ENCODE data around the gene PRRX2.

The PRRX2 gene

GRCh38 chr9:129671065-129671464 is 5.6 kb downstream of the PRRX2 start:
- Histone ChIP-seq H3F3A (ENCODE audit: control insufficient read depth, insufficient read depth) (no peaks in the 10 kb centered on the region), H4K20me1 (ENCODE audit: control insufficient read depth, insufficient read depth, low read depth, low read length) (no peaks in the 10 kb centered on the region), H3K36me3 (ENCODE audit: control insufficient read depth, low read length) (no peaks in the 10 kb centered on the region), H3K4me1 (ENCODE audit: control insufficient read depth, low read length) (no peaks in the 10 kb centered on the region), H3K9me3 (ENCODE audit: control insufficient read depth, insufficient read depth, low read length) (no peaks in the 10 kb centered on the region), H3K4me3 (ENCODE audit: low read length) (no peak overlapping the region), H3K27me3 (ENCODE audit: control insufficient read depth, low read length) (no peaks in the 10 kb centered on the region), H3K27ac (ENCODE audit: low read depth, low read length) (no peak overlapping the region), H3K4me2 (ENCODE audit: low read length) (no peak overlapping the region), H3K9me2 (replicated peaks; ENCODE audit: control insufficient read depth, low read length) (no peaks in the 10 kb centered on the region), H3K79me2 (ENCODE audit: control insufficient read depth, low read length) (no peaks in the 10 kb centered on the region)
- no peak for TF ChIP-seq CTCF (IDR thresholded peaks at IDR 0.05; ENCODE audit: low read depth, low read length, poor library complexity, severe bottlenecking)
- no peak for TF ChIP-seq EZH2phosphoT487 (IDR thresholded peaks at IDR 0.05; ENCODE audit: borderline replicate concordance, low read length)

- H3K36me3 ChIP-seq (ENCODE audit: control insufficient read depth, low read length) = no peaks in the 10 kb centered on the region
- TF ChIP-seq CTCF (IDR thresholded peaks at IDR 0.05; ENCODE audit: low read depth, low read length, poor library complexity, severe bottlenecking) (no peak), EZH2phosphoT487 (IDR thresholded peaks at IDR 0.05; ENCODE audit: borderline replicate concordance, low read length) (no peak)
- no peaks in the 10 kb centered on the region for H3K79me2 ChIP-seq (ENCODE audit: control insufficient read depth, low read length)
- no peaks in the 10 kb centered on the region for H3K9me2 ChIP-seq (replicated peaks; ENCODE audit: control insufficient read depth, low read length)
- H3K4me2 ChIP-seq (ENCODE audit: low read length) = no peak overlapping the region
- H3K9me3 ChIP-seq (ENCODE audit: control insufficient read depth, insufficient read depth, low read length) = no peaks in the 10 kb centered on the region
- H3K4me1 ChIP-seq (ENCODE audit: control insufficient read depth, low read length) = no peaks in the 10 kb centered on the region
- no peaks in the 10 kb centered on the region for H3K27me3 ChIP-seq (ENCODE audit: control insufficient read depth, low read length)
- H3F3A ChIP-seq (ENCODE audit: control insufficient read depth, insufficient read depth) = no peaks in the 10 kb centered on the region
- H3K27ac ChIP-seq (ENCODE audit: low read depth, low read length) = no peak overlapping the region
- H4K20me1 ChIP-seq (ENCODE audit: control insufficient read depth, insufficient read depth, low read depth, low read length) = no peaks in the 10 kb centered on the region
- no peak overlapping the region for H3K4me3 ChIP-seq (ENCODE audit: low read length)
Measured at GRCh38 chr9:129671519-129671918, 6.1 kb downstream of the PRRX2 start.

GRCh38 chr9:129672702-129673101 is 7.3 kb downstream of the PRRX2 start:
- Histone ChIP-seq H3K36me3 (ENCODE audit: control insufficient read depth, low read length) (no peaks in the 10 kb centered on the region), H3K79me2 (ENCODE audit: control insufficient read depth, low read length) (no peaks in the 10 kb centered on the region), H3K4me3 (ENCODE audit: low read length) (no peak overlapping the region), H3K4me2 (ENCODE audit: low read length) (no peak overlapping the region), H3K27ac (ENCODE audit: low read depth, low read length) (no peak overlapping the region), H3K4me1 (ENCODE audit: control insufficient read depth, low read length) (no peaks in the 10 kb centered on the region), H3K27me3 (ENCODE audit: control insufficient read depth, low read length) (no peaks in the 10 kb centered on the region), H3K9me2 (replicated peaks; ENCODE audit: control insufficient read depth, low read length) (no peaks in the 10 kb centered on the region), H3K9me3 (ENCODE audit: control insufficient read depth, insufficient read depth, low read length) (no peaks in the 10 kb centered on the region), H4K20me1 (ENCODE audit: control insufficient read depth, insufficient read depth, low read depth, low read length) (no peaks in the 10 kb centered on the region), H3F3A (ENCODE audit: control insufficient read depth, insufficient read depth) (no peaks in the 10 kb centered on the region)
- TF ChIP-seq EZH2phosphoT487 (IDR thresholded peaks at IDR 0.05; ENCODE audit: borderline replicate concordance, low read length) (no peak), CTCF (IDR thresholded peaks at IDR 0.05; ENCODE audit: low read depth, low read length, poor library complexity, severe bottlenecking) (no peak)

- Histone ChIP-seq H3K27me3 (ENCODE audit: control insufficient read depth, low read length) (no peaks in the 10 kb centered on the region), H3K9me3 (ENCODE audit: control insufficient read depth, insufficient read depth, low read length) (no peaks in the 10 kb centered on the region), H3K4me1 (ENCODE audit: control insufficient read depth, low read length) (no peaks in the 10 kb centered on the region), H3K4me2 (ENCODE audit: low read length) (no peak overlapping the region), H3K79me2 (ENCODE audit: control insufficient read depth, low read length) (no peaks in the 10 kb centered on the region), H3F3A (ENCODE audit: control insufficient read depth, insufficient read depth) (no peaks in the 10 kb centered on the region), H4K20me1 (ENCODE audit: control insufficient read depth, insufficient read depth, low read depth, low read length) (no peaks in the 10 kb centered on the region), H3K4me3 (ENCODE audit: low read length) (no peak overlapping the region), H3K9me2 (replicated peaks; ENCODE audit: control insufficient read depth, low read length) (no peaks in the 10 kb centered on the region), H3K36me3 (ENCODE audit: control insufficient read depth, low read length) (no peaks in the 10 kb centered on the region), H3K27ac (ENCODE audit: low read depth, low read length) (no peak overlapping the region)
- TF ChIP-seq CTCF (IDR thresholded peaks at IDR 0.05; ENCODE audit: low read depth, low read length, poor library complexity, severe bottlenecking) (no peak), EZH2phosphoT487 (IDR thresholded peaks at IDR 0.05; ENCODE audit: borderline replicate concordance, low read length) (no peak)
Measured at GRCh38 chr9:129673602-129674001, 8.2 kb downstream of the PRRX2 start.

All from DOHH2 (cell line).